H1 (cell line): ENCODE measurements around the gene OTOGL. TPM values are rescaled to one million over a fixed set of nuclear protein-coding genes. Genes with fewer than 3 reads are reported as not detected.

Experiments used
- CTCF ChIA-PET: fragments of 300-600 bp; sonication (Branson Sonifier 250); formaldehyde crosslinking; loops from one replicate; lab custom pipeline; 2021; ENCODE audit not compliant: partially characterized antibody; lab: Charles Lee
- POLR2A ChIA-PET: fragments of 300-600 bp; sonication (Branson Sonifier 250); formaldehyde crosslinking; loops from one replicate; lab custom pipeline; 2021; ENCODE audit warnings: inconsistent platforms; ENCODE audit not compliant: partially characterized antibody; lab: Charles Lee
- DNase-seq, 2 experiments: peaks; one replicate each; pipeline versions ENCODE4 v3.0.0 to v3.0.0-alpha.2; 2010 to 2022; ENCODE audit warnings: low spot score in 2 of 2, low read depth in 1 of 2, mixed read lengths in 1 of 2
- FAIRE-seq: peaks from 2 replicates; lab custom pipeline; 2011; peaks lifted over from hg19 to GRCh38; lab: Jason Lieb, UNC
- H2AFZ ChIP-seq: 2 replicates; pipeline ENCODE4 v1.8.1; 2012; ENCODE audit warnings: low read length, inconsistent platforms
- H2AK5ac ChIP-seq: 2 replicates; pipeline ENCODE4 v1.6.1; 2013; ENCODE audit warnings: low read depth, low read length
- H2BK120ac ChIP-seq: replicated peaks from 2 replicates; pipeline ENCODE3; 2013; ENCODE audit warnings: low read depth, low read length, inconsistent platforms
- H2BK12ac ChIP-seq: 2 replicates; pipeline ENCODE4 v1.6.1; 2013; ENCODE audit warnings: low read depth, low read length
- H2BK15ac ChIP-seq: 2 replicates; pipeline ENCODE4 v1.6.1; 2013; ENCODE audit warnings: low read length
- H2BK20ac ChIP-seq: 2 replicates; pipeline ENCODE4 v1.6.1; 2013; ENCODE audit warnings: low read length
- H2BK5ac ChIP-seq: 2 replicates; pipeline ENCODE4 v1.6.1; 2013; ENCODE audit warnings: low read depth, low read length
- H3K14ac ChIP-seq: 2 replicates; pipeline ENCODE4 v1.6.1; 2013; ENCODE audit warnings: inconsistent platforms; ENCODE audit not compliant: insufficient read length
- H3K18ac ChIP-seq: 2 replicates; pipeline ENCODE4 v1.6.1; 2013; ENCODE audit warnings: low read length; ENCODE audit errors: extremely low read depth
- H3K23ac ChIP-seq: 2 replicates; pipeline ENCODE4 v1.6.1; 2013; ENCODE audit warnings: inconsistent platforms; ENCODE audit not compliant: insufficient read length
- H3K23me2 ChIP-seq: 2 replicates; pipeline ENCODE4 v1.6.1; 2013; ENCODE audit warnings: low read depth, low read length
- H3K27ac ChIP-seq: 2 replicates; pipeline ENCODE4 v1.6.1; 2011; ENCODE audit warnings: low read depth, low read length, inconsistent platforms
- H3K27me3 ChIP-seq, 4 experiments: replicated peaks in 1 of 4; 1 replicate in 1 of 4; 2 replicates in 3 of 4; pipeline versions ENCODE4 v1.6.1 to v1.8.1; 2011 to 2013; ENCODE audit warnings: low read length in 3 of 4, mild to moderate bottlenecking in 3 of 4, inconsistent platforms in 2 of 4, mixed read lengths in 2 of 4, moderate library complexity in 1 of 4; ENCODE audit not compliant: control insufficient read depth in 3 of 4, insufficient read depth in 3 of 4; ENCODE audit errors: extremely low read depth in 1 of 4
- H3K36me3 ChIP-seq, 4 experiments: 2 replicates each; pipeline versions ENCODE4 v1.6.1 to v1.8.1; 2011 to 2013; ENCODE audit warnings: mild to moderate bottlenecking in 4 of 4, low read length in 3 of 4, moderate library complexity in 2 of 4, control low read depth in 1 of 4, inconsistent platforms in 1 of 4; ENCODE audit not compliant: insufficient read depth in 4 of 4, control insufficient read depth in 2 of 4
- H3K4ac ChIP-seq: replicated peaks from 2 replicates; pipeline ENCODE3; 2013; ENCODE audit warnings: low read length, low read depth, mixed read lengths, inconsistent platforms; ENCODE audit not compliant: insufficient read length
- H3K4me1 ChIP-seq, 4 experiments: replicated peaks in 1 of 4; 1 replicate in 1 of 4; 2 replicates in 3 of 4; pipeline versions ENCODE4 v1.6.1 to v1.8.1; 2011 to 2013; ENCODE audit warnings: low read length in 3 of 4, inconsistent platforms in 2 of 4, mixed read lengths in 1 of 4; ENCODE audit not compliant: insufficient read depth in 4 of 4, control insufficient read depth in 3 of 4
- H3K4me2 ChIP-seq, 2 experiments: 2 replicates each; pipeline versions ENCODE4 v1.6.1 to v1.8.1; 2011 to 2013; ENCODE audit warnings: low read depth in 2 of 2, low read length in 2 of 2, control low read depth in 1 of 2, inconsistent platforms in 1 of 2, mild to moderate bottlenecking in 1 of 2; ENCODE audit not compliant: insufficient read depth in 1 of 2
- H3K4me3 ChIP-seq, 4 experiments: fragments of 200-600, 300-600 bp in 1 of 4; sonication (generic), shearing (Covaris generic), sonication (Bioruptor Twin) in 1 of 4; 2 replicates each; pipeline versions ENCODE4 v1.5.1 to v1.8.1; 2011 to 2016; ENCODE audit warnings: low read length in 4 of 4, low read depth in 3 of 4, control low read depth in 2 of 4, inconsistent platforms in 2 of 4, mild to moderate bottlenecking in 2 of 4, mixed read lengths in 1 of 4, moderate library complexity in 1 of 4; ENCODE audit not compliant: insufficient read depth in 2 of 4; ENCODE audit errors: extremely low read depth in 1 of 4
- H3K56ac ChIP-seq: replicated peaks from 2 replicates; pipeline ENCODE3; 2013; ENCODE audit warnings: low read depth, mild to moderate bottlenecking, mixed read lengths, low read length, inconsistent platforms; ENCODE audit not compliant: insufficient read length
- H3K79me1 ChIP-seq: 2 replicates; pipeline ENCODE4 v1.6.1; 2013; ENCODE audit warnings: low read depth, low read length, control low read depth
- H3K79me2 ChIP-seq, 2 experiments: 2 replicates each; pipeline versions ENCODE4 v1.6.1 to v1.8.1; 2012 to 2013; ENCODE audit warnings: low read length in 2 of 2, mild to moderate bottlenecking in 2 of 2, inconsistent platforms in 1 of 2; ENCODE audit not compliant: insufficient read depth in 2 of 2, control insufficient read depth in 1 of 2
- H3K9ac ChIP-seq, 4 experiments: replicated peaks in 1 of 4; 1 replicate in 1 of 4; 2 replicates in 3 of 4; pipeline versions ENCODE4 v1.6.1 to v1.8.1; 2011 to 2013; ENCODE audit warnings: low read depth in 3 of 4, low read length in 3 of 4, control low read depth in 2 of 4, mild to moderate bottlenecking in 2 of 4, moderate library complexity in 2 of 4, inconsistent platforms in 1 of 4; ENCODE audit errors: extremely low read depth in 1 of 4
- H3K9me3 ChIP-seq, 2 experiments: 2 replicates each; pipeline versions ENCODE4 v1.6.1 to v1.8.1; 2012 to 2013; ENCODE audit warnings: mild to moderate bottlenecking in 2 of 2, moderate library complexity in 2 of 2, control low read depth in 1 of 2, inconsistent platforms in 1 of 2, low read depth in 1 of 2, low read length in 1 of 2, mixed read lengths in 1 of 2; ENCODE audit not compliant: insufficient read depth in 2 of 2
- H4K20me1 ChIP-seq, 2 experiments: replicated peaks in 1 of 2; 2 replicates each; pipeline versions ENCODE3 to v1.8.1; 2011 to 2013; ENCODE audit warnings: inconsistent platforms in 2 of 2, low read length in 2 of 2, mild to moderate bottlenecking in 1 of 2; ENCODE audit not compliant: insufficient read depth in 2 of 2, control insufficient read depth in 1 of 2
- H4K5ac ChIP-seq: 2 replicates; pipeline ENCODE4 v1.6.1; 2013; ENCODE audit warnings: low read length, low read depth, mixed read lengths, inconsistent platforms; ENCODE audit not compliant: insufficient read length
- H4K8ac ChIP-seq: 2 replicates; pipeline ENCODE4 v1.8.0; 2013; ENCODE audit warnings: mild to moderate bottlenecking, moderate library complexity, low read length, inconsistent platforms; ENCODE audit not compliant: insufficient read depth; ENCODE audit errors: extremely low read depth
- H4K91ac ChIP-seq: replicated peaks from 2 replicates; pipeline ENCODE3; 2013; ENCODE audit warnings: low read length, mixed read lengths, inconsistent platforms; ENCODE audit not compliant: insufficient read length
- BACH1 ChIP-seq: IDR thresholded peaks from 2 replicates; pipeline ENCODE4 v1.6.1; 2012; ENCODE audit warnings: low read length, improper control_type of control experiment
- CREB1 ChIP-seq: IDR thresholded peaks from 2 replicates; pipeline ENCODE4 v1.6.1; 2012; ENCODE audit warnings: inconsistent platforms
- FOSL1 ChIP-seq: IDR thresholded peaks from 2 replicates; pipeline ENCODE4 v1.6.1; 2011; ENCODE audit warnings: mild to moderate bottlenecking, low read depth, low read length, moderate library complexity; ENCODE audit not compliant: insufficient read depth
- SP4 ChIP-seq: IDR thresholded peaks from 2 replicates; pipeline ENCODE4 v1.6.1; 2012; ENCODE audit warnings: low read length, inconsistent platforms
- WGBS, 2 experiments: shearing (Covaris generic) in 1 of 2; methylation state at CpG; one replicate each; pipeline versions ENCODE4 v1.1.6 to v1.1.7; 2013 to 2015; ENCODE audit warnings: low lambda C conversion rate in 2 of 2, mixed read lengths in 2 of 2, inconsistent platforms in 1 of 2, low coverage in 1 of 2, missing lambda C conversion rate in 1 of 2; ENCODE audit not compliant: insufficient replicate concordance in 2 of 2, insufficient coverage in 1 of 2, insufficient read length in 1 of 2; ENCODE audit errors: extremely low coverage in 1 of 2, missing lambda C conversion rate in 1 of 2; 5-methylcytosine and 5-hydroxymethylcytosine counted together
- polyA plus RNA-seq, 7 experiments: library from polyadenylated mRNA; depleted of rRNA in 3 of 7; stranded (reverse) in 5 of 7; unstranded in 2 of 7; fragments of >200 nt in 5 of 7; fragments of 200-250 nt in 2 of 7; gene quantifications; 1 replicate in 5 of 7; 2 replicates in 1 of 7; 4 replicates in 1 of 7; pipeline versions ENCODE4 v1.2.1 to v1.2.3, GENCODE V29; 2011 to 2013; ENCODE audit warnings: missing spikeins in 2 of 7, mixed read lengths in 2 of 7
- total RNA-seq: library from RNA; stranded (reverse); fragmentation: NEBNext Ultra II Directional; extraction: Animal tissue kit (Norgen Biotek cat#: 25700); gene quantifications from 2 replicates; pipeline ENCODE4 v1.2.1, GENCODE V29; 2021

The OTOGL gene
- total and polyA plus RNA-seq, 2 of the 8 experiments (the other 6 are each of a cell fraction or from before 2014, with no cell fraction given), result 0.12 to 0.17 TPM

DNA sequence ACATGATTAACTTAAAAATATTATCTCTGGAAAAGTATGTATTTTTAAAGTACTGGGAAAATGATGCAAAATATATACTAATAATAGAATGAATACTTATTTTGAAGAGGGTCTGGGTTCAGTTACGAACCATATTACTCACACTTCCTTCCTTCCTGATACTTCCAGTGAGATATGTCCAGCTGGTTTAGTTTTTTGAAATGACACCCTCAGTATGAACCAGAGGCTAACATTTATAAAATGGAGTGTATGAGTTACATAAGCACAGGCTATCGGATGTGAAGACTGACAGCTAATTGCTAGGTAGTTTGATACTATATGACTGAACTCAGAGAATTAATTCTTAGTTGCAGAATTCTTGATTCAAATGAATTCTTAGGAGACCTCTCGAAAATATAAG, 122.9 kb downstream of the OTOGL start:
- H3K27me3 ChIP-seq, result no peaks in the 10 kb centered on the region
- H4K20me1 ChIP-seq, result no peaks in the 10 kb centered on the region
- H3K4ac ChIP-seq, result no peak overlapping the region
- no peak overlapping the region for H3K18ac ChIP-seq
- DNase-seq (no peak), FAIRE-seq (no peak)
- H3K4me3 ChIP-seq, result no peak overlapping the region
- no peak overlapping the region for H4K91ac ChIP-seq
- no peak overlapping the region for H3K27ac ChIP-seq
- H2BK12ac ChIP-seq, result no peak overlapping the region
- H3K9me3 ChIP-seq, result no peaks in the 10 kb centered on the region
- H2AFZ ChIP-seq, result no peak overlapping the region
- no peak overlapping the region for H2BK120ac ChIP-seq
- H2AK5ac ChIP-seq, result no peak overlapping the region
- H4K8ac ChIP-seq, result no peak overlapping the region
- ChIA-PET POLR2A (no interaction called here), CTCF (interaction anchor here (1.4 to 2.1 kb wide), 2 partner anchors 27 to 48 kb away, joined by 5 to 10 read pairs; no protein-coding TSS in a partner anchor)
- H3K14ac ChIP-seq, result no peak overlapping the region
- H3K56ac ChIP-seq, result no peak overlapping the region
- WGBS, 2 experiments, result 86% methylated on average over 3 of the region's 3 CpGs; no CpG with 5 or more reads in 1 of the 2 experiments
- H3K4me1 ChIP-seq, result no peaks in the 10 kb centered on the region
- H2BK15ac ChIP-seq, result no peak overlapping the region
- H2BK20ac ChIP-seq, result no peak overlapping the region
- no peak overlapping the region for H3K4me2 ChIP-seq
- H3K36me3 ChIP-seq, result no peaks in the 10 kb centered on the region
- no peak overlapping the region for H3K23ac ChIP-seq
- H3K79me1 ChIP-seq, result no peaks in the 10 kb centered on the region
- TF ChIP-seq BACH1 (no peak), SP4 (no peak), CREB1 (no peak), FOSL1 (no peak)
- no peaks in the 10 kb centered on the region for H3K79me2 ChIP-seq
- no peak overlapping the region for H4K5ac ChIP-seq
- no peak overlapping the region for H3K9ac ChIP-seq
- H3K23me2 ChIP-seq, result no peaks in the 10 kb centered on the region; the same call in 1 of the 2 replicates
- H2BK5ac ChIP-seq, result no peak overlapping the region
